Neural progenitor cell (in vitro differentiated cells): ENCODE data around the gene BRCA1. TPM values are rescaled to one million over a fixed set of nuclear protein-coding genes. Genes with fewer than 3 reads are reported as not detected.
A peak's percentile ranks its signal among the peaks of the same experiment; 100 is the strongest.

Experiments used
- DNase-seq: peaks from one replicate; pipeline ENCODE4 v3.0.0-alpha.2; 2016; ENCODE audit warnings: low spot score
- H2AFZ ChIP-seq: fragments of 200-600 bp; sonication (generic); replicated peaks from 2 replicates; pipeline ENCODE4 v1.6.1; 2016; ENCODE audit warnings: antibody characterized with exemption
- H3F3A ChIP-seq: fragments of 200-600 bp; sonication (generic); 2 replicates; pipeline ENCODE4 v1.6.1; 2016; ENCODE audit warnings: antibody characterized with exemption, low read depth
- H3K27ac ChIP-seq: fragments of 200-600 bp; sonication (generic); 2 replicates; pipeline ENCODE4 v1.5.1; 2016; ENCODE audit warnings: mild to moderate bottlenecking
- H3K27me3 ChIP-seq: fragments of 200-600 bp; sonication (generic); 2 replicates; pipeline ENCODE4 v1.6.1; 2016; ENCODE audit warnings: mild to moderate bottlenecking, moderate library complexity
- H3K36me3 ChIP-seq: fragments of 200-600 bp; sonication (generic); 2 replicates; pipeline ENCODE4 v1.5.1; 2016
- H3K4me1 ChIP-seq: fragments of 200-600 bp; sonication (generic); 2 replicates; pipeline ENCODE4 v1.6.1; 2016; ENCODE audit warnings: mixed run types
- H3K4me2 ChIP-seq: fragments of 200-600 bp; sonication (generic); 2 replicates; pipeline ENCODE4 v1.6.1; 2016
- H3K4me3 ChIP-seq: fragments of 200-600 bp; sonication (generic); 2 replicates; pipeline ENCODE4 v1.5.1; 2016
- H3K79me2 ChIP-seq: fragments of 200-600 bp; sonication (generic); 2 replicates; pipeline ENCODE4 v1.6.1; 2016; ENCODE audit warnings: low read depth
- H3K9ac ChIP-seq: fragments of 200-600 bp; sonication (generic); 2 replicates; pipeline ENCODE4 v1.6.1; 2016
- H3K9me3 ChIP-seq: fragments of 200-600 bp; sonication (generic); 2 replicates; pipeline ENCODE4 v1.5.1; 2016; ENCODE audit warnings: low read depth
- H4K20me1 ChIP-seq: fragments of 200-600 bp; sonication (generic); 2 replicates; pipeline ENCODE4 v1.6.1; 2016; ENCODE audit warnings: low read depth
- H3K27ac Mint-ChIP-seq: 3 replicates; pipeline ENCODE4 v1.8.0; 2021; ENCODE audit warnings: mixed read lengths
- H3K27me3 Mint-ChIP-seq: 2 replicates; pipeline ENCODE4 v1.8.0; 2022; ENCODE audit warnings: low read depth, mild to moderate bottlenecking, inconsistent platforms, moderate library complexity, mixed read lengths; ENCODE audit not compliant: insufficient read depth
- H3K36me3 Mint-ChIP-seq: 3 replicates; pipeline ENCODE4 v1.8.0; 2021; ENCODE audit warnings: mixed read lengths
- H3K4me1 Mint-ChIP-seq: 3 replicates; pipeline ENCODE4 v1.8.0; 2021; ENCODE audit warnings: mixed read lengths
- H3K4me3 Mint-ChIP-seq: 3 replicates; pipeline ENCODE4 v1.8.0; 2021; ENCODE audit warnings: mild to moderate bottlenecking, moderate library complexity, mixed read lengths
- H3K9me3 Mint-ChIP-seq: 3 replicates; pipeline ENCODE4 v1.8.0; 2020; ENCODE audit warnings: mixed read lengths
- EZH2 ChIP-seq: fragments of 200-600 bp; sonication (generic); IDR thresholded peaks from 2 replicates; pipeline ENCODE4 v1.6.1; 2017; ENCODE audit warnings: antibody characterized with exemption, mild to moderate bottlenecking, moderate library complexity
- EZH2phosphoT487 ChIP-seq: fragments of 200-600 bp; sonication (generic); IDR thresholded peaks from 2 replicates; pipeline ENCODE4 v1.6.1; 2017; ENCODE audit warnings: antibody characterized with exemption
- total RNA-seq: library from RNA; depleted of rRNA; stranded (reverse); fragments of >200 nt; gene quantifications from 2 replicates; pipeline ENCODE4 v1.2.3, GENCODE V29; 2015; ENCODE audit warnings: low replicate concordance
- TF ChIP-seq, protein P1 (sequence below): fragments of 200-600 bp; sonication (generic); IDR thresholded peaks from 2 replicates; pipeline ENCODE4 v1.5.1; 2017; ENCODE audit warnings: antibody characterized with exemption, mild to moderate bottlenecking

BRCA1 gene
- total RNA-seq, 1 donor from 2014 or later: 77.3 TPM

DNA sequence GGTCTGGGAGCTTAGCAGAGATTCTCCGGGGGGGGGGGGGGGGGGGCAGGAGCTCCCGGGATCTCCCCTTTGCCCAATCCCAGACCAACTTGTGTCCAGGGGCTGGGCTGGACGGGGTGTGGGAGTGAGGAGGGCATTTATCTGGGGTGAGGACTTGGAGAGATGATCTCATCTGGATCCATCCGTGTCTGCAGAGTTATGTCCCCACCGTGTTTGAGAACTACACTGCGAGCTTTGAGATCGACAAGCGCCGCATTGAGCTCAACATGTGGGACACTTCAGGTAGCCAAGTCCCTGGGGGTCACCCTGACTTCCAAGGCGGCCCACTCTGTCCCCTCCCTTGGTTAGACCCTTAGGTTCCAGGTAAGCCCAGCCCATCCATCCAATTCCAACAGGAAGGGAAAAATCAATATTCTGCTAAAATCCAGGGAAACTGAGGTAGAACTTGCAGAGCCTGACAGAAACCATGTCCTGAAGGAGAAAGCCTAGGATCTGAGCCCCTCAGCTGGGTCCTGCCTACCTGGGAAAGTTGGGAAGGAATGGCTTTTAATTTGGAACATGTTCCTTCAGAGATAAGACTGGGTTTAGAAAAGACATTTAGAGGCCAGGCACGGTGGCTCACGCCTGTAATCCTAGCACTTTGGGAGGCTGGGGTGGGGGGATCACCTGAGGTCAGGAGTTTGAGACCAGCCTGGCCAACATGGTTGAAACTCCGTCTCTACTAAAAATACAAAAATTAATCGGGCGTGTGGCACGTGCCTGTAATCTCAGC, 99.2 kb downstream of the BRCA1 start:
- Mint-ChIP-seq H3K27ac (no peak overlapping the region), H3K4me3 (peak overlapping the region; percentile 95), H3K9me3 (peaks cover 2% of the 10 kb centered on the region), H3K27me3 (peaks cover 13% of the 10 kb centered on the region), H3K4me1 (peaks cover 30% of the 10 kb centered on the region), H3K36me3 (peaks cover 15% of the 10 kb centered on the region)
- Histone ChIP-seq H3K27me3 (no peaks in the 10 kb centered on the region), H3F3A (peaks cover 38% of the 10 kb centered on the region), H3K4me1 (peaks cover 19% of the 10 kb centered on the region), H2AFZ (no peak overlapping the region), H3K9ac (peak overlapping the region; percentile 55), H3K9me3 (no peaks in the 10 kb centered on the region), H3K79me2 (peaks cover 24% of the 10 kb centered on the region), H3K27ac (no peak overlapping the region), H3K36me3 (no peaks in the 10 kb centered on the region), H3K4me2 (peak overlapping the region; percentile 90), H3K4me3 (peak overlapping the region; percentile 93), H4K20me1 (no peaks in the 10 kb centered on the region)
- TF ChIP-seq, protein P1, sequence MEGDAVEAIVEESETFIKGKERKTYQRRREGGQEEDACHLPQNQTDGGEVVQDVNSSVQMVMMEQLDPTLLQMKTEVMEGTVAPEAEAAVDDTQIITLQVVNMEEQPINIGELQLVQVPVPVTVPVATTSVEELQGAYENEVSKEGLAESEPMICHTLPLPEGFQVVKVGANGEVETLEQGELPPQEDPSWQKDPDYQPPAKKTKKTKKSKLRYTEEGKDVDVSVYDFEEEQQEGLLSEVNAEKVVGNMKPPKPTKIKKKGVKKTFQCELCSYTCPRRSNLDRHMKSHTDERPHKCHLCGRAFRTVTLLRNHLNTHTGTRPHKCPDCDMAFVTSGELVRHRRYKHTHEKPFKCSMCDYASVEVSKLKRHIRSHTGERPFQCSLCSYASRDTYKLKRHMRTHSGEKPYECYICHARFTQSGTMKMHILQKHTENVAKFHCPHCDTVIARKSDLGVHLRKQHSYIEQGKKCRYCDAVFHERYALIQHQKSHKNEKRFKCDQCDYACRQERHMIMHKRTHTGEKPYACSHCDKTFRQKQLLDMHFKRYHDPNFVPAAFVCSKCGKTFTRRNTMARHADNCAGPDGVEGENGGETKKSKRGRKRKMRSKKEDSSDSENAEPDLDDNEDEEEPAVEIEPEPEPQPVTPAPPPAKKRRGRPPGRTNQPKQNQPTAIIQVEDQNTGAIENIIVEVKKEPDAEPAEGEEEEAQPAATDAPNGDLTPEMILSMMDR: no peak
- TF ChIP-seq EZH2phosphoT487 (no peak), EZH2 (no peak)
- no peak for DNase-seq

DNA sequence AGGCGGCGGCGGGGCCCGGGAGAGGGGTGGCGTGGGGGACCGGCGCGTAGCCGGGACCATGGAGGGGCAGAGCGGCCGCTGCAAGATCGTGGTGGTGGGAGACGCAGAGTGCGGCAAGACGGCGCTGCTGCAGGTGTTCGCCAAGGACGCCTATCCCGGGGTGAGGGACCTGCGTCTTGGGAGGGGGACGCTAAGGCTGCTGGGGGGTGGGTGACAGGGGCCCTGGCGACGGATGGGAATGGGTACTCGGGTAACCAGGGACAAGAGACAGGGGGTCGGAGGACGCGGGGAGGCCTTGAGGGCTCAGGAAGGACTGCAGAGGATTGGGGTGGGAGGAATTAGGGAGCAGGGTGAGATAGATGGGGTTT, 99.9 kb downstream of the BRCA1 start:
- H3K27ac Mint-ChIP-seq: peak overlapping the region; percentile 72
- H3K27me3 Mint-ChIP-seq: peaks cover 10% of the 10 kb centered on the region
- Histone ChIP-seq H3K9ac (peak overlapping the region; percentile 55), H3K79me2 (peaks cover 30% of the 10 kb centered on the region), H3K36me3 (no peaks in the 10 kb centered on the region), H3F3A (peaks cover 40% of the 10 kb centered on the region), H3K4me1 (peaks cover 19% of the 10 kb centered on the region), H3K9me3 (no peaks in the 10 kb centered on the region), H3K4me3 (peak overlapping the region; percentile 93), H3K27me3 (no peaks in the 10 kb centered on the region), H4K20me1 (peaks cover under 1% of the 10 kb centered on the region), H3K27ac (no peak overlapping the region), H2AFZ (peak overlapping the region; percentile 66), H3K4me2 (peak overlapping the region; percentile 90)
- no peak for DNase-seq
- peaks cover 31% of the 10 kb centered on the region for H3K4me1 Mint-ChIP-seq
- H3K9me3 Mint-ChIP-seq: peaks cover 2% of the 10 kb centered on the region
- H3K4me3 Mint-ChIP-seq: peak overlapping the region; percentile 95
- TF ChIP-seq EZH2: no peak
- peaks cover 15% of the 10 kb centered on the region for H3K36me3 Mint-ChIP-seq

DNA sequence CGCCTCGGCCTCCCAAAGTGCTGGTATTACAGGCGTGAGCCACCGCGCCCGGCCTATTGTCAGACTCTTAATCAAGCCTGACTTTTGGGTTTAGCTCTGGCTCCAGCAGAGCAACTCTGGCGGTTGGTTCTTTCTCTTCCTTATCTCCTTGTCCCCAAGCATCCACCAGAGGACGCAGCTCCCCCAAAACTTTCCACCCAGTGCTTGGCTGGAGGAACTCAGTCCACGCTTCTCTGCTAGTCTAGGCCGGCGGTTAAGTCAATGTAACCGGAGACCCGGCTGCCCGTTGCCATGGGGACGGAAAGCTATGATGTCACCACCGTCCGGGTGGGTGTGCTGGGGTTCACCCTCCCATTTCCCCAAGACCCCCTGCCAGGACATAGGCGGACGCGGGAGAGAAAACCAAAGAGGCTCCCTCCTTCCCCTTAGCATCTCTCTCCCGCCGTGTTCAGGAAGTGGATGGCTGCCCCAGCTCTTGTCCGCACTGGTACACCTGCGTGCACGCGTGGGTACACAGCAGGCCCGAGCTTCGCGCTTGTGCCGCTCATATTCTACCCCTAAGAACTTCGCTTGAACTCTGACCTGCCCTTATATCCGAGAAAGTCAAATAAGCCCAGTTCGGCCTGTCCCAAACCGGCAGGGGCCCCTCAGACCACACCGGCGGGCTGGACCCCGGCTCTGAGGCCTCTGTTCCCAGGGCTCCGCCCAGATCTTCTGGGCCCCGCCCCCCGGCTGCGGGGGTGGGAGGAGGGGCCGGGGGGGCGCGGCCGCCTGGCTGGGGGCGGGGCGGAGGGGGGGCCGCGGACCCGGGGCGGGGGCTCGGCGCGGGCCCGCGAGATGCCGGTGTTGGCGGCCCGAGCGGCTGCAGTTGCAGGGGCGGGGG, 100.5 kb downstream of the BRCA1 start, which contains the start of gene RND2:
TSS of gene RND2 (plus strand) at position 825 of the 883 bp plus-strand sequence. CDS start 117 bp downstream, outside the sequence.
- Mint-ChIP-seq H3K27ac (peak within 1 kb of the TSS; percentile 98), H3K27me3 (peaks cover 10% of the 10 kb centered on the region), H3K4me1 (peaks cover 38% of the 10 kb centered on the region), H3K9me3 (peaks cover 2% of the 10 kb centered on the region), H3K4me3 (peak within 1 kb of the TSS; percentile 95), H3K36me3 (peaks cover 15% of the 10 kb centered on the region)
- DNase-seq: peak; percentile 97
- Histone ChIP-seq H3F3A (peaks cover 41% of the 10 kb centered on the region), H3K27me3 (no peaks in the 10 kb centered on the region), H3K9me3 (no peaks in the 10 kb centered on the region), H2AFZ (peak within 1 kb of the TSS; percentile 66), H3K79me2 (peaks cover 36% of the 10 kb centered on the region), H3K27ac (peak within 1 kb of the TSS; percentile 91), H3K4me2 (peak within 1 kb of the TSS; percentile 90), H3K36me3 (no peaks in the 10 kb centered on the region), H3K9ac (peak within 1 kb of the TSS; percentile 57), H4K20me1 (peaks cover 7% of the 10 kb centered on the region), H3K4me1 (peaks cover 19% of the 10 kb centered on the region), H3K4me3 (peak within 1 kb of the TSS; percentile 93)
- TF ChIP-seq EZH2phosphoT487: no peak
- TF ChIP-seq, protein P1: peak; percentile 83
- no peak for TF ChIP-seq EZH2
